ENCODE data around the gene PPA1.

PPA1 gene

DNA sequence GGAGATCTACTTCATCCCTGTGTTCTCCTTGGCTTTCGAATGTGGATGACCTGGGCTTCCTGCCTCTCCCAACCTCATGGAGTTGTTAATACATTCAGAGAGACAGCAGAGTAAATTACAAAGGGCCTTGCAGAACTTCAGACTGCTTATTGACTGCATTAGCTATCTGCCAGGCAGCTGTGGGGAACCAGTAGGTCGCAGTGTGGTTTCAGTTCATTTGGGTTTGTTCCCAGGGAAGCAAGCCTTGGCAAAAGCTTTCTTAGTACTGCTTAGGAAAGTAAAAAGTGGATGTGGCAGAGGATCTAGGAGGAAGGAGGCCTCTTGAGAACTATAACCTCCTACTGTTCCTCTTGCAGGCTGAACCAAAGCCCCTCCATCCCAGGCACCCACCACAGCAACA lies 41.4 kb upstream of the PPA1 start:
- Histone ChIP-seq H3K9ac (ENCODE audit: low read depth, low read length, poor library complexity) (no peak overlapping the region), H2AK5ac (ENCODE audit: low read depth, low read length) (no peak overlapping the region), H2BK5ac (ENCODE audit: low read length) (no peak overlapping the region), H3K4ac (ENCODE audit: low read length) (no peak overlapping the region), H3K14ac (ENCODE audit: low read length) (no peak overlapping the region), H3K4me3 (ENCODE audit: low read length in 2 of 2) (no peak overlapping the region), H3K79me1 (ENCODE audit: low read depth, low read length) (no peaks in the 10 kb centered on the region), H3K18ac (ENCODE audit: low read length) (no peak overlapping the region), H3K4me2 (ENCODE audit: insufficient read depth, low read length, poor library complexity, severe bottlenecking) (no peak overlapping the region), H4K91ac (ENCODE audit: low read depth, low read length, poor library complexity) (no peak overlapping the region), H2BK15ac (ENCODE audit: low read length) (no peak overlapping the region), H4K8ac (ENCODE audit: low read depth, low read length) (no peak overlapping the region), H3K27me3 (ENCODE audit: control insufficient read depth in 3 of 3, insufficient read depth in 3 of 3, low read depth in 1 of 3, low read length in 3 of 3) (peaks cover 0 to 26% (median 0%) of the 10 kb centered on the region in 3 experiments), H3K4me1 (ENCODE audit: control insufficient read depth in 2 of 2, insufficient read depth in 1 of 2, low read depth in 1 of 2, low read length in 2 of 2) (no peaks in the 10 kb centered on the region), H3K23ac (ENCODE audit: low read depth, low read length, poor library complexity) (no peak overlapping the region), H2BK12ac (ENCODE audit: low read length) (no peak overlapping the region), H3K9me3 (replicated peaks in 1 of 2; ENCODE audit: control insufficient read depth in 2 of 2, insufficient read depth in 1 of 2, low read depth in 1 of 2, low read length in 2 of 2) (peaks cover 0 to 5% of the 10 kb centered on the region in 2 donors), H3K27ac (replicated peaks; ENCODE audit: low read length) (no peak overlapping the region), H2AFZ (ENCODE audit: low read length) (no peak overlapping the region), H3K36me3 (replicated peaks in 1 of 2; ENCODE audit: control insufficient read depth in 2 of 2, insufficient read depth in 2 of 2, low read length in 2 of 2) (no peaks in the 10 kb centered on the region), H2BK120ac (ENCODE audit: low read depth, low read length) (no peak overlapping the region)
- WGBS, 2 donors (ENCODE audit: extremely low coverage in 2 of 2, insufficient read length in 2 of 2, insufficient replicate concordance in 1 of 2): no CpG with 5 or more reads among the region's 2 CpGs
- no peak for DNase-seq (ENCODE audit: low spot score)

DNA sequence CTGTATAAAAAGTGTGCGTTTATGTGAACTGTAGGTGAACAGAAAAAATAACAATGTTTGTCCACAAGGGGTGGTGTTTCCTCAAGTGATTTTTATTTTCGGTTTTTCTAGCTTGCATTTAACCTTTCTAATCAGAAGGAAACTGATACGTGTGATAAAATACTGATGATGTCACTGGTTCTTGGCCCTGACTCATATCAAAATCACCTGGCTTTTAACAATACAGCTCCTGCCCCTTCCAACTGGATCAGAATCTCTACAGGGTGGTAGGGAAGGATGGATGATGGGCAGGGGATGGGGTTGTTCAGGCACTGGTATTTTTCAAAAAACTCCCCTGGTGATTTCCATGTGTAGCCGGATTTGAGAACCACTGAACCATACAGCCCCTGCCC lies 39.7 kb upstream of the PPA1 start:
- Histone ChIP-seq H3K14ac (ENCODE audit: low read length) (no peak overlapping the region), H2BK5ac (ENCODE audit: low read length) (no peak overlapping the region), H2BK120ac (ENCODE audit: low read depth, low read length) (no peak overlapping the region), H2AFZ (ENCODE audit: low read length) (no peak overlapping the region), H2BK12ac (ENCODE audit: low read length) (no peak overlapping the region), H3K4me3 (ENCODE audit: low read length in 2 of 2) (no peak overlapping the region), H3K27ac (replicated peaks; ENCODE audit: low read length) (no peak overlapping the region), H4K91ac (ENCODE audit: low read depth, low read length, poor library complexity) (no peak overlapping the region), H3K36me3 (replicated peaks in 1 of 2; ENCODE audit: control insufficient read depth in 2 of 2, insufficient read depth in 2 of 2, low read length in 2 of 2) (no peaks in the 10 kb centered on the region), H3K23ac (ENCODE audit: low read depth, low read length, poor library complexity) (no peak overlapping the region), H3K18ac (ENCODE audit: low read length) (no peak overlapping the region), H3K9me3 (replicated peaks in 1 of 2; ENCODE audit: control insufficient read depth in 2 of 2, insufficient read depth in 1 of 2, low read depth in 1 of 2, low read length in 2 of 2) (peaks cover 0 to 5% of the 10 kb centered on the region in 2 donors), H3K79me1 (ENCODE audit: low read depth, low read length) (no peaks in the 10 kb centered on the region), H3K4me1 (ENCODE audit: control insufficient read depth in 2 of 2, insufficient read depth in 1 of 2, low read depth in 1 of 2, low read length in 2 of 2) (no peaks in the 10 kb centered on the region), H4K8ac (ENCODE audit: low read depth, low read length) (no peak overlapping the region), H2BK15ac (ENCODE audit: low read length) (no peak overlapping the region), H3K4ac (ENCODE audit: low read length) (no peak overlapping the region), H3K9ac (ENCODE audit: low read depth, low read length, poor library complexity) (no peak overlapping the region), H3K27me3 (ENCODE audit: control insufficient read depth in 3 of 3, insufficient read depth in 3 of 3, low read depth in 1 of 3, low read length in 3 of 3) (peaks cover 0 to 21% (median 0%) of the 10 kb centered on the region in 3 experiments), H2AK5ac (ENCODE audit: low read depth, low read length) (no peak overlapping the region), H3K4me2 (ENCODE audit: insufficient read depth, low read length, poor library complexity, severe bottlenecking) (no peak overlapping the region)
- no peak for DNase-seq (ENCODE audit: low spot score)
- no CpG with 5 or more reads among the region's 4 CpGs for WGBS, 2 donors (ENCODE audit: extremely low coverage in 2 of 2, insufficient read length in 2 of 2, insufficient replicate concordance in 1 of 2)

DNA sequence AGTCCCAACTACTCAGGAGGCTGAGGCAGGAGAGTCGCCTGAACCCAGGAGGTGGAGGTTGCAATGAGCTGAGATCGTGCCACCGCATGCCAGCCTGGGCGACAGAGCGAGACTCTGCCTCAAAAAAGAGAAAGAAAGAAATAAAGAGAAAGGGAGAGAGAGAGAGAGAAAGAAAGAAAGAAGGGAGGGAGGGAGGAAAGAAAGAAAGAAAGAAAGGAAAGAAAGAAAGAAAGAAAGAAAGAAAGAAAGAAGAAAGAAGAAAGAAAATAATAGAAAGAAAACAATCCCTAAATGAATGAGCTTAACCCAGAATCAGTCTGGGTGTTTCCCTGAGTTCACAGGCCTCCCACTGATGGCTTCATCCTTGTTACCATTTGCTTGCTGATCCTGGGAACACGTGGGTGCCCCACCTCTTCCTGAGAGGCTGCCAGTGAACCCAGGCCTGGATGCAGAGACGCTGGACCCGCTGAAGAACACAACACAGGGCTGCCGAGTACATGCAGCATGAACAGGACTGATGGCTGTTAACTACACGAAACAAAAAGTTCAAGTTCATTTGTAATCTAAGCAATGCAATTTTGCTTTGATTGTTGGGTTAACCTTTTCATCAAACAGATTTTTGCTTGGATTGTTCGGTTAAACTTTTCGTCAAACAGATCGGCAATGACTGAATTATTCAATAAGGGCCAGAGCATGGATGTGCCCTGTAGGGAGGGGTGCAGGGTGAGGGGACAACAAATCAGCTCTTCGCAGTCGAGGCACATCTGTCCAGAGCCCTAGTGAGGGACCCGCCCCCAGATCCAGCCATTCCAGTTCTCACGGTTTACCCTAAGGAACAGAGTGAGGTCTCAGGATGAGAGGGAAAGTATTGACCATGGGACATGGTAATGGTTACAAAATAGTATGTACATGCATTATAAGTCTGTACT lies 39.0 kb upstream of the PPA1 start:
- Histone ChIP-seq H3K4ac (ENCODE audit: low read length) (no peak overlapping the region), H3K9me3 (replicated peaks in 1 of 2; ENCODE audit: control insufficient read depth in 2 of 2, insufficient read depth in 1 of 2, low read depth in 1 of 2, low read length in 2 of 2) (peaks cover 0 to 5% of the 10 kb centered on the region in 2 donors), H2BK12ac (ENCODE audit: low read length) (no peak overlapping the region), H3K27ac (replicated peaks; ENCODE audit: low read length) (no peak overlapping the region), H3K4me1 (ENCODE audit: control insufficient read depth in 2 of 2, insufficient read depth in 1 of 2, low read depth in 1 of 2, low read length in 2 of 2) (no peaks in the 10 kb centered on the region), H3K36me3 (replicated peaks in 1 of 2; ENCODE audit: control insufficient read depth in 2 of 2, insufficient read depth in 2 of 2, low read length in 2 of 2) (no peaks in the 10 kb centered on the region), H2BK5ac (ENCODE audit: low read length) (no peak overlapping the region), H2AFZ (ENCODE audit: low read length) (no peak overlapping the region), H3K23ac (ENCODE audit: low read depth, low read length, poor library complexity) (no peak overlapping the region), H3K27me3 (ENCODE audit: control insufficient read depth in 3 of 3, insufficient read depth in 3 of 3, low read depth in 1 of 3, low read length in 3 of 3) (peaks cover 0 to 16% (median 2%) of the 10 kb centered on the region in 3 experiments), H3K4me2 (ENCODE audit: insufficient read depth, low read length, poor library complexity, severe bottlenecking) (no peak overlapping the region), H4K91ac (ENCODE audit: low read depth, low read length, poor library complexity) (no peak overlapping the region), H2BK120ac (ENCODE audit: low read depth, low read length) (no peak overlapping the region), H3K79me1 (ENCODE audit: low read depth, low read length) (no peaks in the 10 kb centered on the region), H3K4me3 (ENCODE audit: low read length in 2 of 2) (no peak overlapping the region), H2BK15ac (ENCODE audit: low read length) (no peak overlapping the region), H3K18ac (ENCODE audit: low read length) (no peak overlapping the region), H2AK5ac (ENCODE audit: low read depth, low read length) (no peak overlapping the region), H4K8ac (ENCODE audit: low read depth, low read length) (no peak overlapping the region), H3K14ac (ENCODE audit: low read length) (no peak overlapping the region), H3K9ac (ENCODE audit: low read depth, low read length, poor library complexity) (no peak overlapping the region)
- no CpG with 5 or more reads among the region's 17 CpGs for WGBS, 2 donors (ENCODE audit: extremely low coverage in 2 of 2, insufficient read length in 2 of 2, insufficient replicate concordance in 1 of 2)
- no peak for DNase-seq (ENCODE audit: low spot score)

DNA sequence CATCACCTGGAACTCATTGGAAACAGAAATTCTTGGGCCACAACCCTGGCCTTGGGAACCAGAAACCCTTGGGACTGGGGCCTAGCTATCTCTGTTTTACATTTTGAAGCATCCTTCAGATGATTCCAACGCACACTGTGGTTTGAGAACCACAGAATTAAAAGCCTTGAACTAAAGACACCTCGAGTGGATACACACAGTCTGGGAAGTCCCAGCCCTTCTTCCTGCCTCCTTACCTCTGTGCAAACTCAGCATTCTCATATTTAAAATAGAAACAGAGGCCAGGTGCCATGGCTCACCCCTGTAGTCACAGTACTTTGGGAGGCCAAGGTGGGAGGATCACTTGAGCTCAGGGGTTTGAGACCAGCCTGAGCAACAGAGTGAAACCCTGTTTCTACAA lies 37.7 kb upstream of the PPA1 start:
- H3K27ac ChIP-seq (replicated peaks; ENCODE audit: low read length): no peak overlapping the region
- peaks cover 0 to 10% (median 2%) of the 10 kb centered on the region in 3 experiments for H3K27me3 ChIP-seq (ENCODE audit: control insufficient read depth in 3 of 3, insufficient read depth in 3 of 3, low read depth in 1 of 3, low read length in 3 of 3)
- peaks cover 0 to 5% of the 10 kb centered on the region in 2 donors for H3K9me3 ChIP-seq (replicated peaks in 1 of 2; ENCODE audit: control insufficient read depth in 2 of 2, insufficient read depth in 1 of 2, low read depth in 1 of 2, low read length in 2 of 2)
- no peak overlapping the region for H3K9ac ChIP-seq (ENCODE audit: low read depth, low read length, poor library complexity)
- no peak overlapping the region for H2AK5ac ChIP-seq (ENCODE audit: low read depth, low read length)
- H3K4me1 ChIP-seq (ENCODE audit: control insufficient read depth in 2 of 2, insufficient read depth in 1 of 2, low read depth in 1 of 2, low read length in 2 of 2): no peaks in the 10 kb centered on the region
- no peak overlapping the region for H3K23ac ChIP-seq (ENCODE audit: low read depth, low read length, poor library complexity)
- H3K4ac ChIP-seq (ENCODE audit: low read length): no peak overlapping the region
- no peak overlapping the region for H2AFZ ChIP-seq (ENCODE audit: low read length)
- H3K4me3 ChIP-seq (ENCODE audit: low read length in 2 of 2): no peak overlapping the region
- WGBS, 2 donors (ENCODE audit: extremely low coverage in 2 of 2, insufficient read length in 2 of 2, insufficient replicate concordance in 1 of 2): no CpG with 5 or more reads among the region's 2 CpGs
- no peak overlapping the region for H3K14ac ChIP-seq (ENCODE audit: low read length)
- H2BK15ac ChIP-seq (ENCODE audit: low read length): no peak overlapping the region
- no peaks in the 10 kb centered on the region for H3K36me3 ChIP-seq (replicated peaks in 1 of 2; ENCODE audit: control insufficient read depth in 2 of 2, insufficient read depth in 2 of 2, low read length in 2 of 2)
- H2BK5ac ChIP-seq (ENCODE audit: low read length): no peak overlapping the region
- no peak overlapping the region for H2BK12ac ChIP-seq (ENCODE audit: low read length)
- DNase-seq (ENCODE audit: low spot score): no peak
- H4K91ac ChIP-seq (ENCODE audit: low read depth, low read length, poor library complexity): no peak overlapping the region
- no peaks in the 10 kb centered on the region for H3K79me1 ChIP-seq (ENCODE audit: low read depth, low read length)
- H4K8ac ChIP-seq (ENCODE audit: low read depth, low read length): no peak overlapping the region
- no peak overlapping the region for H3K18ac ChIP-seq (ENCODE audit: low read length)
- H3K4me2 ChIP-seq (ENCODE audit: insufficient read depth, low read length, poor library complexity, severe bottlenecking): no peak overlapping the region
- no peak overlapping the region for H2BK120ac ChIP-seq (ENCODE audit: low read depth, low read length)

All from neuronal stem cell (in vitro differentiated cells).